Posterior cingulate gyrus (tissue), 11 donors: ENCODE results near the gene TRIM9.
"Not testable (repeated sequence)": the region's sequence is repeated elsewhere in the genome, so short reads cannot be mapped to it uniquely, and the experiment has no call there.

Source experiments
- DNase-seq, 10 donors: peaks; one replicate each; pipeline versions ENCODE4 v3.0.0 to v3.0.0-alpha.2; 2020 to 2021; ENCODE audit warnings: mixed read lengths in 3 of 10
- intact Hi-C: fragments of 100-400 bp; cut with DNase I; formaldehyde crosslinking; loops from one replicate; pipeline ENCODE4 v1.15.1; 2023

TRIM9 gene

DNA sequence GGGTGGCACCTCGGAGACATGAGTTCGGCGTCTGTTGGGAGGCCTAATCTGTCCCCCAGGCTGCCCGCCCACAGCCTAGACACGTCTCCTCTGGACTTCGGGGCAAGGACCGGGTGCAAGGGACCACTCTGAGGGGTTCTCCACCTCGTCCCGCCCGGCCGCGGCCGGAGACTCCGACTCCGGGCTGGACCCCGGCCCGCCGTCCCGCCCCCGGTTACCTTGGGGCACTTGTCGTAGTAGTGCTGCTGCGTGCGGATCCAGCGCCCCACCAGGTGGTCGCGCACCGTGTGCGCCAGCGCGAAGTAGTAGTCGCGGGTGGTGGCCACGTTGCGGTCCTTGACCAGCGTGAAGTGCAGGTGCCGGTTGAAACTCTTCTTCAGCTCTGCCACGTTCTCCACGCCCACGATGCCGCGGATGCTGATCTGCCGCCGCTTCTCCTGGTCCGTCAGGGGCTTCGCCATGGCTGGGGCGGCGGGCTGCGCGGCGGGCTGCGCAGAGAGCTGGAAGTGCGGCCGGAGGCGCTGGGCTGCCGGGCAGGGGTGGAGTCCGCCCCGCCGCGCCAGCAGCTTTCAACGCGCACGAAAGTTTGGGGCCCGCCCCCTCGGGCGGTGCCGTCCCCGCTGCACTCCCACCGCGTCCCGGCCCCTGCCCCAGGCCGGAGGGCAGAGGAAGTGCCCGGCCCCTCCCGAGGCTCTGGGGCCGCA lies 150.8 kb downstream of the TRIM9 start, which contains the start of gene PYGL:
Gene PYGL (minus strand): TSS at position 541 of the 704 bp plus-strand sequence. CDS start 80 bp downstream, at position 461.
- peak in 9 of 10 donors; percentile 14 to 92 (median 42) for DNase-seq
- intact Hi-C loops = no loop called here

GRCh38 chr14:50943261-50943942 lies 151.5 kb downstream of the TRIM9 start:
- DNase-seq = no peak
- intact Hi-C loops = no loop called here

DNA sequence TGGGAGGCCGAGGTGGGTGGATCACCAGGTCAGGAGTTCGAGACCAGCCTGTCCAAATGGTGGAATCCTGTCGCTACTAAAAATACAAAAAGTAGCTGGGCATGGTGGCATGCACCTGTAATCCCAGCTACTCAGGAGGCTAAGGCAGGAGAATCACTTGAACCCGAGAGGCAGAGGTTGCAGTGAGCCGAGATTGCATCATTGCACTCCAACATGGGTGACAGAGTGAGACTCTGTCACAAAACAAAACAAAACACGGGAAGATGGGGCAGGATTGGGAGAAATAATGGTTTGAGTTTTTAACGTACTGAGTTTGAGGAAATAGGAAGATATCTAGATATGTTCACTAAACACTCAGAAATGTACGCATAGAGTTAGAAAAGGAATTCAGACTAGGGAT lies 153.3 kb downstream of the TRIM9 start:
- intact Hi-C loops = not testable (repeated sequence)

DNA sequence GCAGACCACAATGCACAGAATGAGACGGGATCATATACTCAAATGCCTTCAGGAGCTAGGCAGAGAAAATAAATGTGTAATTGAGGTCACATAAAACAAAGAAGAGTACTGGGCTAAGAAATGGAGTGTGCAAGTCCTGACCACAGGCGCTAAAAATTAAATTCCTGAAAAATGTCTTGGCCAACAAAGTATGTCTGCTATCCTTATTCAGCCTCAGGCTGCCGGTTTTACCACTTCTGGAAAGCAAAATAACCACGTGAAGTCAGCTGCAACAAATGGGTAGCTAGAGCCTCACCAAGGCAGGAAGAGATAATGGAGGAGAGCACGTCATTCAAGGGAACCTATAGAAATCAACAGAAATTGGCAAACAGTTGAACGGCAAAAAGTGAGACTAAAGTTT lies 153.8 kb downstream of the TRIM9 start:
- intact Hi-C loops = no loop called here
- no peak for DNase-seq

More for the DNA sequence above, 153.3 kb downstream of the TRIM9 start:
- DNase-seq = not testable (repeated sequence)

DNA sequence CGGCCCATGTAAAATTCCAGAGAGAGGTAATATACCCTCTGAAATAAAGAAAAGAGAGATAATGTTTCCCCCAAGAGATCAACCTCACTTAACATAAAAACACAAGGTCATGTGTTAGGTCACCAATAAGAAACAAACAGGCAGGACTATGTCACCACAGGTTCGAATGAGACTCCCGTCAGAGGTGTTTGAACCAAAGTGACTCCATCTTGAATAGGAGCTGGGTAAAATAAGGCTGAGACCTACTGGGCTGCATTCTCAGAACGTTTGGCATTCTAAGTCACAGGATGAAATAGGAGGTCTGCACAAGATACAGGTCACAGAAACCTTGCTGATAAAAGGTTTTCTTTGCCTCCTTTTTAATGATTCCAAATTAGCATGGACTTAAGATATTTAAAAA lies 157.1 kb downstream of the TRIM9 start:
- intact Hi-C loops = no loop called here
- DNase-seq = no peak

DNA sequence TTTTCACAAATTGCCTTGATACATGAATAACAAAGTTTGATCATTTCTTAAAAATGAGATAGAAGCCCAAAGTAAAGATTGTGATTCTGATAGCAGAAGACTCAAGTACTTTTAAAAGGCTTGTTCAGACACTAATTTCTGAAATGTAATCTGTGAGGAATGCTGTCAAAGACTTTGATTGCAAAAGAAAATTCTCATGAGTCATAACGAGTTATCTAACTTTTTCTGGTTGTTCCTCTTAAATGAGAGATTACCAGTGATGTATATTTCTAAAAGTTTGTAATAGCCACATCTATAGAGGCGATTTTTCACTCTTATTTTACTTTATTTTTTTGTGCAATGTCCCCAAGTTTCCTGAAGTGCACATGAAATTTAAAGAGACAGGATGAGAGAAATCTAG lies 157.6 kb downstream of the TRIM9 start:
- intact Hi-C loops = no loop called here
- DNase-seq = no peak

DNA sequence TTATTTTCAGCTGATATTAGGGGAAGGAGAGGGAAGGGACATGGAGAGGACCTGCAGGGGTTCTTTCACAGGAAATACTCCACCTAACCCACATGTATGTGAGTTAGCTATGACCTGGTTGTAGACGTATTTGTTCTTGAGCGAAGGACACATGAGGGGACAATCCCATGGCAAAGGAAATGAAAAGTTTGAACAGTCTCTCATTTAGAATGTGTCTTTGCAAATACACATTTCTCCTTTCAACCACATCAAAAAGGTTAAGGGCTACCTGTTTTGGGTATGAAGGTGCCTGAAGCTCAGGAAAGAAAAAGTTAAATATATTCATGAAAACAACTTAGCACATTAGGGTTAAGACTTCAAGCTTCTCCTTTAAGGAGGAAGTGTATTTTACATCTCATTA lies 158.0 kb downstream of the TRIM9 start:
- intact Hi-C loops = no loop called here
- no peak for DNase-seq

DNA sequence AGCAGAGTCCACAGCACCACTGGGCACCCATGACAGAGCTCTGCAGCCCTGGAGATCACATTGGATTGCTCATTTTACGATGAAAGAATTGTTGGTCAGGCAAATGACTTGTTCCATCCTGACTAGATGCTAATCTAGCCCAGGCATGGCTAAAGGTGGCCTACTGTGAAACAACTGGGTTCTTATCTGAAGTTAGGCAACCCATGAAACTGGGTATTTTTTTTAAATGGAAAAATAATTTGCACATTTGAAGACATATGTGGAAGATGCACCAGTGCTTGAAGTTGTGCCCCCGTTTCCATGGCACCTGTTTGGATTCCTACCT lies 158.9 kb downstream of the TRIM9 start:
- no peak for DNase-seq
- intact Hi-C loops = no loop called here

DNA sequence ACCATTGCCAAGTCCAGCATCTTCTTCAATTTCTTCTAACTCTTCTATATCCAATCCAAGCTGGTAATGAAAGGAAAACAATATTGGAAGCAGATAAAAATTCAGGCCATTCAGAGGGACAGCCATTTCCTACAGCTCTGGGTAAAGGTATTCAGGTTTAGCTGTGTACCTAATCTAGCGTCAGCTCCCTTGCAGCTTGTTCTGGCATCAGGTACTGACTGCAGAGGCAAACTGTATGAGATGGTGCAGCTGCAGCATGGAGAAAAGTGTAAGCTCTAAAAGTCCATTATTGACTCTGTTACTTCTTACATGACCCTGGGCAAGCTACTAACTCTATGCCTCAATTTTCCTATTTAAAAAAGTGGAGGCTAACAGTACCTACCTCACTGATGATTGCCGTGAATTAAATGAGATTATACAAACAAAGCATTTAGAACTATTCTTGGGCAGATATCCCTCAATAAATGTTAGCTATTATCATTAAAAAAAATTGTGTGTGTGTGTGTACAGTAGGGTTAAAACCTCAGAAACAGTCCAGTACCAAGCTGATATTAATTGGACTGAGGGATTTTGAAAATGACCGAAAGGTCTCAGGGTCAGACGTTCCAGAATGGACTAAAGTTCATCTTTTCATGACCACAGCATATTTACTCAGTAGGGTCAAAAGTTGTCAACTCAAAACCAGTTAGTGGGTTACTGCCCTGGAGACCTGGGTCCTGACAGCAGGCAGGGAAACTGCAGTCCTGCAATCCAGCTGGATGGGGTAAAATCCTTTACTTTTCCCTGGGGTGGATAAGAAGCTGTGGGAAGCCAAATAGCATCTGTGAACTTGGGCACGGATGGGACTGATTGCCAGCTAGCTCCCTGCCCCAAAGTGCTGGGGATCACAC lies 159.5 kb downstream of the TRIM9 start:
- intact Hi-C loops = no loop called here
- DNase-seq = no peak

DNA sequence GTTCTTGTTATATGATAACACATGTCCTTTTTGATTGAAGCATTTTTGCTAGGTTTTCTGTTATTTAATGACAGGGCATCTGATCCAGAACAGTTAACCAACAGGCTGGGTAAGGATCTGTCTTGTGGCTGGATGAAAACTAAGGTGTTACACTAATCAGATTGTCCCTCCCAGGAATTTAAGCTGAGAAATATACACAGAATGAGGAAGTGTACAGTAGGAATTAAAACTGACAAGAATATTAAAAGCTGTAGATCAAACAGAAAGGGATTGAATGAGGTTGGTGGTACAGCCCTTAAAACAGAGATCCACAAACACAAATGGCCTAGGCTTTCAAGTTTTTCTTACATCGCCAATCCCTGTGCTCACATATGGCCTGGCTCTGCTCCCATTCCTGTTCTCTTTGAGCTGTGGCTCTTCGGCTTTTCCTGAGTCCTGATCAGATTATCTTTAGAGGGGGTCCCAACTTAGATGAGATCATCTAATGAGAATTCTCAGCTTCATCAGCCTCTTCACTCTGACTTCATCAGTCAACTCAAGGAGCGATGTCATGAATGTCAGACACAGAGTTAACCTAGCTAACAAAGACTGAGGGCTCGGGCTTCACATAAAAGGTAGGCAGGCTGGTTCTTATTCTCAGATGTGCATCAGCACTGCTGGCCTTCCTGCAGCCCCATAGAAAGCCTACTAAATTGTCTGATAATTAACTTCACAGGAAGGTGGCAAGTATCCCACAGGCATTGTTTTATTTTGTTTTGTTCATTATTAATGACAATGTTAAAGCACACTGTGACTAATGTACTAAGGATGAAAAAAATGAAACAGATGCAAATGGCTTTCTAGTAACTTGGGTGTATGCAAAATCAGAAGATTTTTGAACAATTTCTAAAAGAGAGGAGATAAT lies 162.1 kb downstream of the TRIM9 start:
- intact Hi-C loops = no loop called here
- DNase-seq = no peak

DNA sequence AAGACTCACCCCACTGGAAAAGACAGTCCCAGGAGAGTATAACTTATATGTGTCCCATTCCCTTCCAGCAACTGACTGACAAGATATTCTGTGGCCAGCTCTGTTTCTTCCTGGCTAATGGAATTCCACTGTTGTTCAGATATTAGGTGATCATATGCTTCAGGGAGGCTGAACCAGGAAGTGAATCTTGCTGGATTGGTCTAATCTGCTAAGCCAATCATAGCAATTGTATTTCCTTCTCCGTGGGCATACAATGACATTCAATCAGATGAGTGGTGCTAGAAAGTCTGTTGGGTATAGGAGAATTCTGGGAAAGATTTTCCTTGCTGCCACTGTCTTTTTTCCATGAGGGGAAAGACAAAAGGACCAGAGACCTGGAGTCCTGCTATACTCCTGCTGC lies 162.7 kb downstream of the TRIM9 start:
- DNase-seq = no peak
- intact Hi-C loops = no loop called here

GRCh38 chr14:50931559-50931958 lies 163.3 kb downstream of the TRIM9 start:
- no peak for DNase-seq
- intact Hi-C loops = no loop called here

- intact Hi-C loops = no loop called here
- no peak for DNase-seq
These were observed 165.4 kb downstream of the TRIM9 start for GRCh38 chr14:50929506-50929905.

- intact Hi-C loops = no loop called here
- no peak for DNase-seq
These were observed 166.8 kb downstream of the TRIM9 start for GRCh38 chr14:50928002-50928635.

GRCh38 chr14:50926851-50927386 lies 168.0 kb downstream of the TRIM9 start:
- no peak for DNase-seq
- intact Hi-C loops = no loop called here
